H9 (cell line): ENCODE results near the gene FXYD1. TPM values are rescaled to one million over a fixed set of nuclear protein-coding genes. Genes with fewer than 3 reads are reported as not detected.
A peak's percentile ranks its signal among the peaks of the same experiment; 100 is the strongest.

ENCODE experiments used
- DNase-seq: peaks from one replicate; pipeline ENCODE4 v3.0.0-alpha.2; 2017
- H2AFZ ChIP-seq: one replicate; pipeline ENCODE4 v1.6.1; 2013; ENCODE audit warnings: mild to moderate bottlenecking, low read length, control low read depth, moderate library complexity
- H2AK5ac ChIP-seq: 2 replicates; pipeline ENCODE4 v1.6.1; 2013; ENCODE audit warnings: low read length, control low read depth, mixed read lengths; ENCODE audit not compliant: insufficient read length
- H2BK120ac ChIP-seq: one replicate; pipeline ENCODE4 v1.6.1; 2013; ENCODE audit warnings: low read depth, mild to moderate bottlenecking, low read length, control low read depth, inconsistent platforms; ENCODE audit not compliant: poor library complexity, severe bottlenecking
- H2BK12ac ChIP-seq: 2 replicates; pipeline ENCODE4 v1.6.1; 2013; ENCODE audit warnings: low read length, control low read depth, mixed read lengths, low read depth; ENCODE audit not compliant: insufficient read length
- H2BK15ac ChIP-seq: 2 replicates; pipeline ENCODE4 v1.6.1; 2013; ENCODE audit warnings: low read depth, low read length, control low read depth
- H2BK20ac ChIP-seq: one replicate; pipeline ENCODE4 v1.6.1; 2013; ENCODE audit warnings: low read depth, mild to moderate bottlenecking, low read length, control low read depth, inconsistent platforms; ENCODE audit not compliant: poor library complexity, severe bottlenecking
- H2BK5ac ChIP-seq: 2 replicates; pipeline ENCODE4 v1.6.1; 2013; ENCODE audit warnings: low read length, control low read depth, mixed read lengths; ENCODE audit not compliant: insufficient read length
- H3K14ac ChIP-seq: 2 replicates; pipeline ENCODE4 v1.6.1; 2013; ENCODE audit warnings: low read length, control low read depth; ENCODE audit not compliant: insufficient read depth
- H3K18ac ChIP-seq: 2 replicates; pipeline ENCODE4 v1.6.1; 2013; ENCODE audit warnings: low read depth, mild to moderate bottlenecking, mixed read lengths, low read length, control low read depth; ENCODE audit not compliant: insufficient read length
- H3K23ac ChIP-seq: 2 replicates; pipeline ENCODE4 v1.6.1; 2013; ENCODE audit warnings: low read length, control low read depth, mixed read lengths, low read depth; ENCODE audit not compliant: insufficient read length
- H3K23me2 ChIP-seq: 2 replicates; pipeline ENCODE4 v1.6.1; 2013; ENCODE audit warnings: low read depth, mild to moderate bottlenecking, mixed read lengths, low read length, control low read depth; ENCODE audit not compliant: insufficient read length, poor library complexity, severe bottlenecking
- H3K27ac ChIP-seq: 2 replicates; pipeline ENCODE4 v1.5.1; 2013; ENCODE audit warnings: low read length, control low read depth, mixed read lengths, low read depth; ENCODE audit not compliant: insufficient read length
- H3K27me3 ChIP-seq: 2 replicates; pipeline ENCODE4 v1.6.1; 2013; ENCODE audit warnings: low read length, control low read depth, inconsistent platforms; ENCODE audit not compliant: insufficient read depth
- H3K4ac ChIP-seq: 2 replicates; pipeline ENCODE4 v1.6.1; 2013; ENCODE audit warnings: low read depth, mild to moderate bottlenecking, control low read depth, inconsistent platforms, low read length, moderate library complexity
- H3K4me1 ChIP-seq: 2 replicates; pipeline ENCODE4 v1.6.1; 2013; ENCODE audit warnings: low read length, control low read depth, inconsistent platforms; ENCODE audit not compliant: insufficient read depth
- H3K4me2 ChIP-seq: 2 replicates; pipeline ENCODE4 v1.6.1; 2013; ENCODE audit warnings: low read length, control low read depth, mixed read lengths; ENCODE audit not compliant: insufficient read length, insufficient read depth
- H3K56ac ChIP-seq: 2 replicates; pipeline ENCODE4 v1.6.1; 2013; ENCODE audit warnings: low read depth, mild to moderate bottlenecking, mixed read lengths, low read length, control low read depth; ENCODE audit not compliant: insufficient read length
- H3K79me1 ChIP-seq: 2 replicates; pipeline ENCODE4 v1.6.1; 2013; ENCODE audit warnings: low read depth, mild to moderate bottlenecking, moderate library complexity, low read length, control low read depth, inconsistent platforms; ENCODE audit not compliant: insufficient read depth, poor library complexity, severe bottlenecking
- H3K79me2 ChIP-seq: 2 replicates; pipeline ENCODE4 v1.6.1; 2013; ENCODE audit warnings: low read length, control low read depth, inconsistent platforms; ENCODE audit not compliant: insufficient read depth
- H3K9ac ChIP-seq: 2 replicates; pipeline ENCODE4 v1.6.1; 2013; ENCODE audit warnings: low read length, control low read depth, mixed read lengths; ENCODE audit not compliant: insufficient read length; ENCODE audit errors: extremely low read depth
- H3K9me3 ChIP-seq: one replicate; pipeline ENCODE4 v1.6.1; 2013; ENCODE audit warnings: low read depth, low read length, inconsistent platforms; ENCODE audit not compliant: control insufficient read depth
- H3T11ph ChIP-seq: one replicate; pipeline ENCODE4 v1.6.1; 2013; ENCODE audit warnings: mild to moderate bottlenecking, low read length, control low read depth, inconsistent platforms
- H4K20me1 ChIP-seq: one replicate; pipeline ENCODE4 v1.6.1; 2013; ENCODE audit not compliant: control insufficient read depth, insufficient read length, insufficient read depth
- H4K5ac ChIP-seq: 2 replicates; pipeline ENCODE4 v1.6.1; 2013; ENCODE audit warnings: low read depth, mild to moderate bottlenecking, mixed read lengths, low read length, control low read depth; ENCODE audit not compliant: insufficient read length
- H4K8ac ChIP-seq: replicated peaks from 2 replicates; pipeline ENCODE4 v1.6.1; 2013; ENCODE audit warnings: low read length, control low read depth, mixed read lengths, low read depth; ENCODE audit not compliant: insufficient read length
- H4K91ac ChIP-seq: 2 replicates; pipeline ENCODE4 v1.6.1; 2013; ENCODE audit warnings: low read depth, mild to moderate bottlenecking, moderate library complexity, mixed read lengths, low read length, control low read depth; ENCODE audit not compliant: insufficient read length
- H3K27ac Mint-ChIP-seq, 3 experiments: 2 replicates in 2 of 3; 3 replicates in 1 of 3; pipeline ENCODE4 v1.8.0; 2020 to 2021; ENCODE audit warnings: mixed read lengths in 3 of 3, mild to moderate bottlenecking in 1 of 3, moderate library complexity in 1 of 3
- H3K27me3 Mint-ChIP-seq: 2 replicates; pipeline ENCODE4 v1.8.0; 2021; ENCODE audit warnings: low read depth, mild to moderate bottlenecking, moderate library complexity, mixed read lengths
- H3K36me3 Mint-ChIP-seq, 3 experiments: 2 replicates in 2 of 3; 3 replicates in 1 of 3; pipeline ENCODE4 v1.8.0; 2020 to 2021; ENCODE audit warnings: low read depth in 3 of 3, mixed read lengths in 3 of 3; ENCODE audit not compliant: insufficient read depth in 1 of 3
- H3K4me1 Mint-ChIP-seq, 2 experiments: 2 replicates each; pipeline ENCODE4 v1.8.0; 2020; ENCODE audit warnings: mixed read lengths in 2 of 2
- H3K4me3 Mint-ChIP-seq, 2 experiments: 2 replicates in 1 of 2; 3 replicates in 1 of 2; pipeline ENCODE4 v1.8.0; 2020 to 2021; ENCODE audit warnings: mild to moderate bottlenecking in 2 of 2, mixed read lengths in 2 of 2, moderate library complexity in 1 of 2
- H3K9me3 Mint-ChIP-seq, 2 experiments: 2 replicates in 1 of 2; 3 replicates in 1 of 2; pipeline ENCODE4 v1.8.0; 2020; ENCODE audit warnings: mild to moderate bottlenecking in 2 of 2, mixed read lengths in 2 of 2, moderate library complexity in 1 of 2
- CTCF ChIP-seq: fragments of 200-600 bp; sonication (generic); conservative IDR thresholded peaks from 3 replicates; pipeline ENCODE4 v1.8.0; 2021; ENCODE audit warnings: antibody characterized with exemption, mild to moderate bottlenecking
- WGBS: extraction: QIAGEN DNeasy Blood & Tissue Kit; methylation state at CpG from one replicate; pipeline ENCODE4 v1.1.7; 2013; ENCODE audit warnings: missing lambda C conversion rate, low lambda C conversion rate, mixed read lengths; ENCODE audit not compliant: insufficient read length; ENCODE audit errors: extremely low coverage; 5-methylcytosine and 5-hydroxymethylcytosine counted together
- total RNA-seq: library from RNA; stranded (reverse); gene quantifications from 2 replicates; pipeline ENCODE4 v1.2.1, GENCODE V29; 2021

FXYD1 gene
- total RNA-seq, 1 experiment from 2014 or later, result 7.7 TPM

- no peak overlapping the region for H3K4me2 ChIP-seq
- H2BK15ac ChIP-seq, result no peak overlapping the region
Observed at GRCh38 chr19:35176181-35176570, 37.6 kb downstream of the FXYD1 start.

More at GRCh38 chr19:35176181-35176570, 37.6 kb downstream of the FXYD1 start:
- Histone ChIP-seq H2BK20ac (no peak overlapping the region), H3K9ac (no peak overlapping the region), H2BK5ac (no peak overlapping the region), H3K4ac (no peak overlapping the region), H3K27ac (no peak overlapping the region), H2AK5ac (no peak overlapping the region), H3T11ph (no peak overlapping the region), H3K56ac (no peak overlapping the region), H3K9me3 (no peaks in the 10 kb centered on the region), H4K20me1 (no peaks in the 10 kb centered on the region), H3K4me1 (no peaks in the 10 kb centered on the region), H3K23me2 (no peaks in the 10 kb centered on the region), H2AFZ (no peak overlapping the region), H2BK120ac (no peak overlapping the region), H4K8ac (no peak overlapping the region), H3K14ac (no peak overlapping the region), H3K79me1 (no peaks in the 10 kb centered on the region), H3K79me2 (no peaks in the 10 kb centered on the region), H3K23ac (no peak overlapping the region), H3K27me3 (no peaks in the 10 kb centered on the region; the same call in 1 of the 2 replicates), H2BK12ac (no peak overlapping the region), H3K18ac (no peak overlapping the region), H4K5ac (no peak overlapping the region), H4K91ac (no peak overlapping the region)
- Mint-ChIP-seq H3K27me3 (peaks cover 5% of the 10 kb centered on the region; the same call in 1 of the 2 replicates), H3K36me3 (peaks cover 12 to 21% (median 20%) of the 10 kb centered on the region in 3 experiments; a peak in 6 of 7 replicates), H3K27ac (no peak overlapping the region; a peak in 1 of 7 replicates), H3K4me1 (peaks cover 5 to 6% of the 10 kb centered on the region in 2 experiments), H3K4me3 (no peak overlapping the region), H3K9me3 (peaks cover 8 to 15% of the 10 kb centered on the region in 2 experiments; a peak in 4 of 5 replicates)
- no peak for TF ChIP-seq CTCF
- WGBS, result no CpG with 5 or more reads among the region's 3 CpGs
- peak; percentile 12 for DNase-seq
